RKO (cell line): ENCODE results near the gene CCNT1.
A peak's percentile ranks its signal among the peaks of the same experiment; 100 is the strongest.
"Not testable (repeated sequence)": the region's sequence is repeated elsewhere in the genome, so short reads cannot be mapped to it uniquely, and the experiment has no call there.

ENCODE experiments used
- DNase-seq: peaks from one replicate; pipeline ENCODE4 v3.0.0-alpha.2; 2016; ENCODE audit warnings: low spot score

Gene CCNT1

GRCh38 chr12:48691826-48692487 is 24.6 kb downstream of the CCNT1 start:
- no peak for DNase-seq

GRCh38 chr12:48690990-48691389 is 25.5 kb downstream of the CCNT1 start:
- DNase-seq, result no peak

GRCh38 chr12:48690436-48690835 is 26.1 kb downstream of the CCNT1 start:
- no peak for DNase-seq

DNA sequence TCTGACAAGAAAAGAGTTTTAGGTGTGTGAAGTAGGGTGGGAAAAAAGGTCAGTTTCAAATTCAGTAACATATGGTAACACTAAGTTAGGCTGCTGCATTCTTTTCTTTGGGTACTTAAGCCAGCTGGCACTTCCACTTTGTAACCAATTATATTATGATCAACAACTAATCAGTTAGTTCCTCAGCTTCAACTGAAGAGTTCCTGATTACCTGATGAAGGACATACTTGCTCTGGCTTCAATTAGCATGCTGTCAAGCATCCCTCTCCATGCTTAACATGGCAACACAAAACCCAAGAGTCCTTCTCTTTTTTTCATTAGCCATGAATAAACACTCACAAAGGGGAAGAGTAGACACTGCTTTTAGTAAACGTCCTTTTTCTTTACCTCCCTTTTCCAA is 27.7 kb downstream of the CCNT1 start:
- no peak for DNase-seq

- no peak for DNase-seq
These were observed 28.9 kb downstream of the CCNT1 start for GRCh38 chr12:48687592-48687991.

DNA sequence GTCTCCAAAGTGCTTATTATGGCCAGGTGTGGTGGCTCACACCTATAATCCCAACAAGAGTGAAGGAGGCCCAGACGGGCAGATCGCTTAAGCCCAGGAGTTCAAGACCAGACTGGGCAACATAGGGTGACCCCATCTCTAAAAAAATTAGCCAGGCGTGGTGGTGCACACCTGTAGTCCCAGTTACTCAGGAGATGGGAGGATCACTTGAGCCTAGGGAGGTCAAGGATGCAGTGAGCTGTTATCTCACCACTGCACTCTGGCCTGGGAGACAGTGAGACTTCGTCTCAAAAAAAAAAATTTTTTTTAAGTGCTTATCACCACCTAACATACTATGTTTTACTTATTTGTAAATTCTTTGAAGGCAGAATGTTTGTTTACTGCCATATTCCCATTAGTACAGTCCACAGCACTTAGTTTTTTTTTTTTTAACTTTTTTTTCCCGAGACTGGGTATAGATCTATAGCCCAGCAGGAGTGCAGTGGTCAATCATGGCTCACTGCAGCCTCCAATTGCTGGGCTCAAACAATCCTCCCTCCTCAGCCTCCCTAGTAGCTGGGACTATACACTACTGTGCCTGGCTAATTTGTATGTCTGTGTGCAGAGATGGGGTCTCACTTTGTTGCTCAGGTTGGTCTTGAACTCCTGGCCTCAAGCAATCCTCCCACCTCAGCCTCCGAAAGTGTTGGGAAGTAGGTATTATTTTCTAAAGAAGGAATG is 29.7 kb downstream of the CCNT1 start:
- DNase-seq, result no peak

DNA sequence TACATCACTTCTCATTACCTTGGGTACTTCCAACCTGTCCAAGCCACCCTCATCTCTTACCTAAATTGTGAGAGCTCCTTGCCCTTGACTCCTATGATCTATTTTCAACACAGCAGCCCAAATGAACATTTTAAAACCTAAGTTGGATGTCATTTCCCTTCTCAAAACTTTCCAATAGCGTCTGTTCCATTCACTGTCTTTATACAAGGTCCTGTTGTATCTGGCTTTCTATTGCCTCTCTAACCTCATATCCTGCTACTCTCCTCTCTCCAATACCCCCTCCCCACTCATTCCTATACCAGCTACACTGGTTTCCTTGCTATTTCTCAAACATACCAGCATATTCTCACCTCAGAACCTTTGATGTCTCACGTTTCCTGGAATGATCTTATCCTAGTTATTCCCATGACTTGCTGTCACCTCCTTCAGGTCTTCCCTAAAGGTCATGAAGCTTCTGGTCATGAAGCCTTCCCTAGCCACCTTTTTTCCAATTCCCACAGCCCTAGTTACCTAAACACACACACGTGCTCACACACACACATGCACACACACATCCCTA is 30.4 kb downstream of the CCNT1 start:
- DNase-seq, result no peak

DNA sequence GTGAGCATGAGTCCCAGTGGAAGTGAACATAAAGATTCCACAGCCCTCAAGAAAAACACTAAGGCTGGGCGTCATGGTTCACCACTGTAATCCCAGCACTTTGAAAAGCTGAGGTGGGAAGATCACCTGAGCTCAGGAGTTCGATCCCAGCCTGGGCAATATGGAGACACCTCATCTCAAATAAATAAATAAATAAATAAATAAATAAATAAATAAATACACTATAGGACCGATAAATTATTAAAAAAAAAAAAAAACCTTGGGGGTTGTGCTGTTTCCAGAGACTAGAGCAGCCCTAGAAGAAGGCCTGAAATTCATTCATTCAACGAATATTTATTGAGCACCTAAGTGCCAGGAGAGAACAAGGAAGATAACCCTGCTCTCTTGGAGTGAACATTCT is 33.0 kb downstream of the CCNT1 start:
- DNase-seq, result no peak

GRCh38 chr12:48682927-48683326 is 33.6 kb downstream of the CCNT1 start:
- DNase-seq, result no peak

DNA sequence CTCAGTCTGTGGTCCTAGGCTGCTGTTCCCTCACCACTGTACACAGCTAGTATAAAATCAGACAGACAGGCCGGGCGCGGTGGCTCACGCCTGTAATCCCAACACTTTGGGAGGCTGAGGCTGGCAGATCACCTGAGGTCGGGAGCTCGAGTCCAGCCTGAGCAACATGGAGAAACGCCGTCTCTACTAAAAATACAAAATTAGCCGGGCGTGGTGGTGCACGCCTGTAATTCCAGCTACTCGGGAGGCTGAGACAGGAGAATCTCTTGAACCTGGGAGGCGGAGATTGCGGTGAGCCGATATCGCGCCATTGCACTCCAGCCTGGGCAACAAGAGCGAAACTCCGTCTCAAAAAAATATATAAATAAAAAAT is 34.0 kb downstream of the CCNT1 start:
- not testable (repeated sequence) for DNase-seq

GRCh38 chr12:48681710-48682532 is 34.6 kb downstream of the CCNT1 start, which contains the start of gene KANSL2:
KANSL2 (minus strand) TSS chr12:48682238; CDS start chr12:48681632, 606 bp downstream.
- peak; percentile 99 for DNase-seq

DNA sequence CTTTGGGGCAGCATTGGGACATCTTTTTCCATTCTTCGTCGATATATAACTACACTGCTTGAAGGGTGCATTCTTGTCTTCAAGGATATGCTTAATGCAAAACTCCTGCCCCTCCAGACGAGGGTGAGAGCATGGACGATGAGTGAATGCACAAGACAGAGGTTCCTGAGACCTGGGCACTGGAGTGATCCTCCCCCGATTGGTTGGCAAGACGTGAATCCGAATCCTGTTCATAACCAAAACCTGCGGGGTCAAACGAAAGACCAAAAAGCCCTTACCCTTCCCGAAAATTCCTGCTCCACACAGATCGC is 35.2 kb downstream of the CCNT1 start:
- DNase-seq, result peak; percentile 69

- no peak for DNase-seq
These were observed 35.6 kb downstream of the CCNT1 start for GRCh38 chr12:48680861-48681260.

DNA sequence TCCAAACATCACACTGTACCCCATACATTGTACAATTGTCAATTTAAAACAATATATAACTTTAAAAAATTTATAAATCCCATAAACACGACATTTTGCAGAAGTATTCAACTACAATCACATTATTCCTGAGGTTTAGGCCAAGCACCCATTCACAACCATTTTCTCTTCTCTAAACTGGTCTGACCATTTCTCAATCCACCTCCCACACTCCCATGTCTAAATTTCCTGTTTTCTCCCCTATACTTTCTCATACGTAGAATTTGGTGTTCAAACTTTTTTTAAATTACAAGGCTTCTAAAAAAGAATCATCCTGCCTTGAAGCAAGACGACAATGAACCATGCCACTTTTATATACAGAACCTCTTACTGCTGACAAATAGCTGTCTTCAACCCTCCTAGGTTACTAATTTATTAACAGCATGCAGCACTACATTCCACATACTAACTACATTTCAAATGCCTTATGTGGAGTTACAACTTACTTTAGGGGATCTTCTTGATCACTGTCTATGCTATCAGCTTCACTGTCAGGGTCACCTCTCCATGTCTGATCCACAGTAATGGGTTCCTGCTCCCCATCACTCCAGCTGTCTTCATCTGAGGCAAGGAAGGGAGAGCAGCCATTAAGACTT is 37.8 kb downstream of the CCNT1 start:
- no peak for DNase-seq

GRCh38 chr12:48671231-48671856 is 45.2 kb downstream of the CCNT1 start:
- peak; percentile 31 for DNase-seq

- no peak for DNase-seq
These were observed 47.5 kb downstream of the CCNT1 start for GRCh38 chr12:48668996-48669395.

DNA sequence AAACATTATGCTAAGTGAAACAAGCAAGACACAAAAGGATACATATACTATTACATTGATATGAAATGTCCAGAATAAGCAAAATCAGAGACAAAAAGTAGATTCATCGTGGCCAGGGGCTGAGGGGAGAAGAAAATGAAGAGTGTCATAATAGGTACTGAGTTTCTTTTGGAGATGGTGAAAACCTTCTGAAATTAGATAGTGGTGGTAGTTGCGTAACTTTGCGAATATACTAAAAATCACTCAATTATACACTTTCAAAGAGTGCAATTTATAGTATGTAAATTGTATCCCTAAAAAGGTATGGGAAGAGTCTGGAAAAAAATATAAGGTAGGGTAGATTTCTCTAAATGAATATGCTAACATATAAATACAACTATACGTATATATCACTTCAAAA is 56.6 kb downstream of the CCNT1 start:
- no peak for DNase-seq

DNA sequence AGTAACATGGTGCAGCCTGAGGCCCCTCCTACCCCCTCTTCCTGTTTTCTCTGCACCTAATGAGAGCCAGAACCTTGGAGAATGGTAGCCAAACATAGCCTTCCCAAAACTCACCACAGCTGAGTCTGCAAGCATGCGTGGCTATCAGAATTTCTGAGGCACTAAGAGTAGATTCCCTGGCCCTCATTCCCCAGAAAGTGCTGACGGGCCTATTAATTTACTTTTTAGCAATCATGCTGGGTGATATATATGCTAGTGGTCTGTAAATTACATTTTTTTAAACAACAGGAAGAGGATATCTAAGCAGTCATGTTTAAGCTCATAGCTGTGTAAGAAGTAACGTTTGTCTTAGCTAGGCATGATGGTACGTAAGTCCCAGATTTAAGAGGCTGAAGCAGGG is 64.8 kb downstream of the CCNT1 start:
- DNase-seq, result no peak

DNA sequence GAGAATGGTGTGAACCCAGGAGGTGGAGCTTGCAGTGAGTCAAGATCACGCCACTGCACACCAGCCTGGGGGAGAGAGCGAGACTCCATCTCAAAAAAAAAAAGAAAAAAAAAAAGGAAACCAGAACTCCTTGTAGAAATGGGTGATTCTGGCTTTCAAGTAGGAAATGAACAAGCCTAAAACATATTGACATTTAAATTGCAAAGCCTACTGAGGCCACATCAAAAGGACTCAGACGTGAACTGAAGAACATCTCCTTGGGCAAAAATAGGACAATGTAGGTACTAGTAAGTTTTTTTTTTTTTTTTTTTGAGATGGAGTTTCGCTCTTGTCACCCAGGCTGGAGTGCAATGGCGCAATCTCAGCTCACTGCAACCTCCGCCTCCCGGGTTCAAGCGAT is 71.2 kb downstream of the CCNT1 start:
- DNase-seq, result not testable (repeated sequence)

DNA sequence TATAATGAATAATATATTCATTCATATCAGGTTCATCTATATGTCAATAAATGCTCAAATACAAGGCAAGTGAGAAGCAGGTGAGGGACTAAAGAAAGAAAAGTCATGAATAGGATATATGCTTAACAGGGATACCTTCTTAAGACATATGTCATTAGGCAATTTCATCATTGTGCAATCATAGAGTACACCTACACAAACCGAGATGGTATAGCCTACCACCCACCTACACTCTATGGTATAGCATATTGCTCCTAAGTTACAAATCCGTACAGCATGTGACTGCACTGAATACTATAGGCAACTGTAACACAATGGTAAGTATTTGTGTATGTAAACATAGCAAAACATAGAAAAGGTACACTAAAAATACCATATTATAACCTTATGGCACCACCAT is 73.5 kb downstream of the CCNT1 start:
- no peak for DNase-seq

- DNase-seq, result not testable (repeated sequence)
These were observed 74.6 kb downstream of the CCNT1 start for GRCh38 chr12:48641752-48642555.
